CD4-positive, alpha-beta T cell treated with Interleukin-21 for 1 hour (primary cell): ENCODE measurements around the gene DAO.
"Not testable (repeated sequence)": the region's sequence is repeated elsewhere in the genome, so short reads cannot be mapped to it uniquely, and the experiment has no call there.

Experiments
- DNase-seq: peaks from one replicate; pipeline ENCODE4 v3.0.0-alpha.2; 2020

The DAO gene

GRCh38 chr12:108879615-108880254 is at the start of gene DAO:
DAO (plus strand) TSS chr12:108880092; CDS start chr12:108885007, 4,915 bp downstream.
- DNase-seq: no peak

- no peak for DNase-seq
Observed at GRCh38 chr12:108831309-108831991, 48.4 kb upstream of the DAO start.

DNA sequence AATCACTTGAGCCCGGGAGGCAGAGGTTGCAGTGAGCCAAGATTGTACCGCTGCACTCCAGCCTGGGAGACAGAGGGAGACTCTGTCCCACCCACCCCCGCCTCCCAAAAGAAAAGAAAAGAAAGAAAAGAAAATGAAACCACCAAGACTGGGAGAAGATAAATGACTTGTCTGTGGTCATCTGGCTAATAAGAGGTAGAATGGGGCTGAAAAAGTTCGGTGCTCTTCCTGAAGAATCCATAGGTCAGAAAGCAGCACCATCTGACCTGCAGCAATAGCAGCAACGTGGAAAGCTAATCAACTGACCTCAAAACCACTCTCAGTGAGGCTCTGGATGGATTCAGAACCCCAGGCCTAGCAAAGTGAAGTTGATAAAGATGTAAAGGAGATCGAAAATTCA is 47.7 kb upstream of the DAO start:
- no peak for DNase-seq

DNA sequence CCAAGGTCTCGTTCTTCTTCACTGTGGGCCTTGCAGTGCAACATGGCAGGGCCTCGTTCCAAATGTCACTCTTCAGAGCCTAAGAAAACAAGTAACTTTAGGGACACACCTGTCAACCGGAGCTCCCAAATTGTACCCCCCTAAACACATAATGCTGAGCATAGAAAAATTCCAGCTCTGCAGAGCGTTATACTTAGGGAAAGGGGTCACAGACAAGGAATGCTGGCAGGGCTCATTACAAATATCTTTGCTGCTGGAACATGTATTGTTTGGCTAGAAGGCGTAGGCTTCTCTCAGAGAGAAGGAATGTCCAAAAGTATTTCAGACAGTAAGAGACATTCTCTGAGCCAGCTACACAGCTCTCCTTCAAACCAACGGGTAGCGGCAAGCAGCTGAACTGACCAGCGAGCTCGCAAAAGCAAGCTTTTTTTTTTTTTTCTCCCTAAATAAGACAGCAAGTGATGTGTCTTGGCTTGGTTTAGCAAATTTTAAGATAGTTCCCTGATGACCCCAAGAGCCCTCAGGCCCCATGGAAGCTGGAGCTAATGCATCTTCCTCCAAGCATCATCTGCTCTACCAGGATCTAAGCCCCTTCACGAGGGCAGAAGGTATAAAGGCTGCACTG is 47.0 kb upstream of the DAO start:
- DNase-seq: no peak

DNA sequence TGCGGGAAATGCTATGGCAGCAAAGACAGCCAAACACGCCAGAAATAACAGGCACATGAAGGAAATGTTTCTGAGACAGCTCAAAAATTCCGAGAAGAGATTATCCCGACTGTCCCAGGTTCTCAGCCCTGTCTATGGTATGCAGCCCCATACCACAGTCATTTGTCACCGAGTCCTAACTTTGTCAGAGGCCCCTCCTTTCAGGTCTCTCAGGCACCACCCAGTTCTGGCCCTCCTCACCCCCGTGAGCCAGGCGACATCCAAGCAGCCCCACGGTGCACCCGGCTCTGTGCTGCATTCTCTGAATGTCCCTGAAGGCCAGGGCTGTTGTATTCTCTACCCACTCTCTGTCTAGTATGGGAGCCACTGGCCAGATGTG is 46.5 kb upstream of the DAO start:
- DNase-seq: no peak

GRCh38 chr12:108833757-108834472 is 46.0 kb upstream of the DAO start:
- no peak for DNase-seq

GRCh38 chr12:108835860-108836634 is 43.8 kb upstream of the DAO start:
- DNase-seq: no peak

DNA sequence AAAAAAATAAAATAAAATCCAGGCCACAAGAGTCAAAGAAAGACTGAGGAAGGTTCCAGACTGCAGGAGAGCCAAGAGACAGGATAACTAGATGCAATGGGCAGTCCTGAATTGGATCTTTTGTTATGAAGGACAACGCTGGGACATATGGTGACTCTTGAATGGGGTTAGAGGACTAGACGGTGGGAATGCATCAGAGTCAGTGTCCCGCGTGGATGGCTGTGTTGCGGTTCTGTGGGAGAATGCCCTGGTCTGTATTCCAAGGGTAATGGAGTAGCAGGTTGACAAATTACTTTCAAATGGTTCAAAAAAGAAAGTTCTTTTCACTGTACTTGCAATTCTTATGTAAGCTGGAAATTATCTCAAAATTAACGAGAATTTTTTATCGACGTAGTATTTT is 42.7 kb upstream of the DAO start:
- no peak for DNase-seq

- no peak for DNase-seq
Observed at GRCh38 chr12:108837680-108838079, 42.2 kb upstream of the DAO start.

GRCh38 chr12:108838194-108839017 is 41.5 kb upstream of the DAO start:
- peak; percentile 77 for DNase-seq

- DNase-seq: no peak
Observed at GRCh38 chr12:108839018-108839889, 40.6 kb upstream of the DAO start.

GRCh38 chr12:108839890-108840230 is 40.0 kb upstream of the DAO start:
- DNase-seq: no peak

- DNase-seq: no peak
Observed at GRCh38 chr12:108840605-108841332, 39.1 kb upstream of the DAO start.

- DNase-seq: not testable (repeated sequence)
Observed at GRCh38 chr12:108841825-108842224, 38.1 kb upstream of the DAO start.

DNA sequence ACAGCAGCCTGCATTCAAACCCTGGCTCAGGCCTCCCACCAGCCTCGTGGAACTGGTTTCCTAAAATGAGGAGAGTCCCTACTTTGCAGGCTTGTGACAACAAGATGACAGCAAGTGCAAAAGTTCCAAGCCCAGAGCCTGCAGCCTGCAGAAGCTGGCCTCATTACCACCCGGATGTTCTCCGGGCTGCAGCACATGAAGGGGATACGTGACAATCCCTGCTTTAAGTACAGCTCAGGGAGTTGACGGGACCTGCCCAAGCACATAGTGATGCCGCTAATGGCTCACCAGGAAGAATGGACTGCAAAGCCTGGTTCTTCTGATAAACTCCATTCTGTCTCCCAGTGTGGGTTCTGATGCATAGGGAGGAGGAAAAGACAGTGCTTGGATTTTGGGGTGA is 37.5 kb upstream of the DAO start:
- no peak for DNase-seq

GRCh38 chr12:108843187-108843586 is 36.7 kb upstream of the DAO start:
- no peak for DNase-seq

DNA sequence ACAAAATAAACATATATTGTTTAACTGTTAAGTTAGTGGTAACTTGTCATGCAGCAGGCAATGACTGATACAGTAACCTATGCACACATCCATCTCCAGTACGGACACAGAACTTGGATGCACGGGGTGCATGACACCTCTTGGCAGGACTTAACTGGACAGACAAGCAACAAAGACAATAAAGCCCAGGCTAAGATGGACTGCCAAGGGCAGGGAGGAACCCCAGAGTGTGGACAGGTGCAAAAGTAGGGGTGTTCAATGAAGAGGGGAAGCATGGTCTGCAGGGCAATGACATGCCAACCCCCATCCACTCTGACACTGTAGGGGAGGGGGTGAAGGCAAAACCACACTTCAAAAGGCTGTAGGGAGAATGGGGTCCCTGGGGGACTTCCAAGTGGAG is 34.2 kb upstream of the DAO start:
- no peak for DNase-seq

DNA sequence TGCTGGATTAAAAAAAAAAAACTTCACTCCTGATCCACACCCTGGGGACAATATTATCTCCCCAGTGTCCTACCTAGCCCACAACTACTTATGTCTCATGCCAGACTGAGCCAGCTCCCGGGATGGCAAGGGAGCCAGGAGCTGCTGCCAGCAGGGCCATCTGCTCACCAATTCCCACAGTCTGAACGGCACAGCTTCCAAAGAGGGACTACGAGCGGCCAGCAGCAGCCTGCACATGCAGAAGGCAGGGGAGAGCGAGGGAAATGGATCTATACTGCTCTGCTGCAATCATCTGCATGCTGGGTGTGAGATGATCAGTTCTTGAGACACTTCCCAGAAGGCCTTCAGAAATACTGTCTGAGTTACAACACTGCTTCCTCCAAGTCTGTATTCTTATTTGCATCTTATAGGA is 33.6 kb upstream of the DAO start:
- no peak for DNase-seq

- no peak for DNase-seq
Observed at GRCh38 chr12:108847705-108848104, 32.2 kb upstream of the DAO start.

- DNase-seq: no peak
Observed at GRCh38 chr12:108849660-108850059, 30.2 kb upstream of the DAO start.
